ENCODE data around the gene ENOX2. TPM values are rescaled to one million over a fixed set of nuclear protein-coding genes. Genes with fewer than 3 reads are reported as not detected.
A peak's percentile ranks its signal among the peaks of the same experiment; 100 is the strongest.

The ENOX2 gene
- polyA plus RNA-seq, 3 donors: 18.3 to 19.4 (median 18.8) TPM

DNA sequence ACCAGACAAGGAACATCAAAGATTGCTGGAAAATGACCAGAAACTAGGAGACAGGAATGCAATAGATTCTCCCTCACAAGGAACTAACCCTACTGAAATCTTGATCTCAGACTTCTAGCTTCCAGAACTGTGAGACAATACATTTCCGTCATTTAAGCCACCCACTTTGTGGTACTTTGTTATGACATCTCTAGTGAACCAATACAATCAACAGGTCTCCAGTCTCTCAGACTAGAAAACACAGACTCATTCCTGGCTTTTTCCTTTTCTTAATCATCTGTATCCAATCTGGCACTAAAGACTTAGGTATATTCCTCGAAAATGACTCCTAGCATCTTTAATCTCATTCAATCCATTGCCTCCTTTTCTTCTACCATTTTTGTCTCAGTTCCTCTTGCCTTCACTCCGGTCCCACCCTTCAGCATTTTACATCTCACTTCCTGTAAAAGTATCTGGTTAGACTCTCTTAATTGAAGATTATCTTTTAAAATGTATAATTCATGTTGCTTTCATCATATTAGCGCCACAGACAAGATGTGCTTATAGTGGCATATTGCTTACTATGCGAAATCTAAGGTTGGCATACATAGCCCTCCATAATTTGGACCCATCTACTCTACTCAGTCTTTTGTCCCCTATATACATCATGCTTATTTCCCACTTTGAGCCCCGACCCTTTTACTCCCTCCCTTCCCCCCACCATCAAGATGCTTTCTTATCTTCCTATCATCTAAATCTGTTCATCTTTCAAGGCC is 250.0 kb downstream of the ENOX2 start:
- no peak for DNase-seq (ENCODE audit: low read depth in 3 of 3, low spot score in 2 of 3)

DNA sequence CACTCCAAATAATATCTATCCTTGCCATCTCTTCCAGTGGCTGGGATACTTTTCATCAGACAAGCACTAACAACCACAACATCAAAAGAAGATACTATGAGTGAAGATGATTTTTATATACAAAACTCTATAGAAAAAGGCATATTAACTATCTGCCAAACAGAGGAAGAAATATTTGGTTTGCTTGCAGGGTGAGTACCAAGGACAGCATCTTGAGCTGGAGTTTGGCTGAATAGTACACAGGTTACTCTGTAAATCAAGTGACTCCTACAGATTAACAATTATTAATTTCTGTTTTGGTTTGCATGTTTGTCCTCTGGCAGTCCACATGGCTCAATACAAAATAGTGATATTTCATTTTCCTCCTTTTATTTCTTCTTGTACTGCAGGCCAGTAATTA is 253.3 kb downstream of the ENOX2 start:
- DNase-seq (ENCODE audit: low read depth in 3 of 3, low spot score in 2 of 3): no peak

DNA sequence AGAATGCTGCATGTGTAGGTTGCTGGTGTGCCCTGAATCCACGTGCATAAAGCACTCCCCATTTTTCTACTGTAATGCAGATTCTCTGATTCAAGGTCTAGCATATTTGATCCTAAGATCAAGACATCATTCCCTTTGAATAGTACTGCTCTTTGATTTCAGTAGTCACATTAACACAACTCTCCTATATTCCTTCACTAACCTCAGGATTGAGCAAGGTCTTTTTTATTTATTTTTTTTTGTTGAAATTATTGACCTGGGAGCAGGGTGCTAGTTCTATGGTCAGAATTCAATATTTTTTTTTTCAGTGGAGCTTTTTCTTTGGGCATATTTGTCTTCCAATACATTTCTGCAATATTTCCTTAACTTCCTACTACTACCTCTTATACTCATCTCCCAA is 255.5 kb downstream of the ENOX2 start:
- no peak for DNase-seq (ENCODE audit: low read depth in 3 of 3, low spot score in 2 of 3)

DNA sequence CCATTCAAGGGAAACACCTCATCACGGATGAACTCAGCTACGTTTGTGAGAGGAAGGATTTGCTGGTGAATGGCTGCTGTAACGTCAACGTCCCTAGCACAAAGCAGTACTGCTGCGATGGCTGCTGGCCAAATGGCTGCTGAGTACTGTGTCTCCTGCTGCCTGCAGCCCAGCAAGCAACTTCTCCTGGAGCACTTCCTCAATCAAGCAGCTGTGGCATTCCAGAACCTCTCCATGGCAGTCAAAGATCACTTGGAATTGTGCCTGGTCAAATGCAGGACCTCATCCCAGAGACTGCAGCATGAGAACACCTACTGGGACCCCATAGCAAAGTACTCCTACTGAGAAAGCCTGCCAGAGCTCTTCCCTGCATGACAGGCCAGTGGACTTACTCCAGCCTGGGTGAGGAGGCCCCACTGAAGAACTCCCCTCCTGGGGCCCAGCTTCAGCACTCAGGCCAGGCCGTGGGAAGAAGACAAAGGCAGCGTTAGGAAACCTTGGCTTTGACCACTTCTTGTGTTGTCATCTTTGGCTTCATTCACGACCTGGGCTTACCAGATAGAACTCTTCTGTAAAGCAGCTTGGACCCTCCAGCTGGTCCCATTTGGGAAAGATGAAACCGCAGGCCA is 256.9 kb downstream of the ENOX2 start:
- no peak for DNase-seq (ENCODE audit: low read depth in 3 of 3, low spot score in 2 of 3)

DNA sequence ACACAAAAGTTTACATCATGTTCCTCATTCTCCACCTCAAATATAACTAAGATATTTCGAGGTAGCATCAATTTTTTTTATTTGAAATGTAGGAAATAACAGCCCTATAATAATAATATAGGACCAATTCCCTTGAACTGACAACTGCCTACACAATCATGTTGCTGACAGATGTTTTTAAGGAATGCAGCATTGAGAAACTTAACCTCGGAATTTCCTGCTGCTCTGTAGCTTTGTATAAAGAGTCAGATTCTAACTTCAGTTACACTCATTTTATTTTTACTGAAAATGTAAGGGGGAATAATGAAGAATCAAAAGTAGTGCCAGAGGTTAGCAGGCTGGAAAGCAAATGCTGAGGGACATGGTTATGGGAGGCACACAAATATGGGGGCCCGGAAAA is 265.4 kb downstream of the ENOX2 start:
- DNase-seq (ENCODE audit: low read depth in 3 of 3, low spot score in 2 of 3): no peak

DNA sequence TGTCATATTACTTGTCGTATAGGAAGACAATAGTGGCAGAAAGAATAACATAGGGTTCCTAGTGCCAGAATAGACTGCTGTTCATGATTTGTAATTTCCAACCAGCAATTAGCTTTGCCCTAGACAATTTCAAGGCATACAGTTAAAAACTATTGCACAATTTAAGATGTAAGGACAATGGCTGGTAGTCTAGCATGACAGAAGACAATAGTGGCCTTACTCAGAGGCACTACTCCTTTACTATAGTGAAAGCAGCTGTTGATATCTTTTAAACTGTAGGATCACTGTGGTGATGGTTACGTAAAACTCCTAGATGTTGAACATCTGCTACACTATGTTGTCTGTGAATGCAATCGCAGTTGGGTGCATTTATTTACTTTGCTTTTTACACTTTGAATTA is 266.7 kb downstream of the ENOX2 start:
- no peak for DNase-seq (ENCODE audit: low read depth in 3 of 3, low spot score in 2 of 3)

DNA sequence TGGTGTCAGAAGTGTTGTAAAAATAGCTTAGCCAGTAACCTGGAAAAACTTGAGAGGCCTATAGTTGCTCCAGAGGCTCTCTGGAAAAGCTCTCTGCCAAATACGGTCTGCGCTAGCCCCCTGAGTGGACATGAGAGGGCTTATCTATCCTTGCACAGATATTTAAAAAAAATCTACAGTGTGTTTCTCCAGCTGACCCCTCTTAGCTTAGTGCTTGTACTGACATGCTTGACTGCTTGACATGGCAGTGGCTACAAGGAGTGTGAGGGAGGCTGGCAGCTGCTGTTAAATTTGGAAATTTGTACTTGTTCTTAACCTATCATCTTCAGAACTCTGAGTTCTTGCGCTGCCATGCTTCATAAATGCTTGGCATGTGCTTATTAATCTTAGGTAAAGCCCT is 272.0 kb downstream of the ENOX2 start:
- DNase-seq (ENCODE audit: low read depth in 3 of 3, low spot score in 2 of 3): no peak

DNA sequence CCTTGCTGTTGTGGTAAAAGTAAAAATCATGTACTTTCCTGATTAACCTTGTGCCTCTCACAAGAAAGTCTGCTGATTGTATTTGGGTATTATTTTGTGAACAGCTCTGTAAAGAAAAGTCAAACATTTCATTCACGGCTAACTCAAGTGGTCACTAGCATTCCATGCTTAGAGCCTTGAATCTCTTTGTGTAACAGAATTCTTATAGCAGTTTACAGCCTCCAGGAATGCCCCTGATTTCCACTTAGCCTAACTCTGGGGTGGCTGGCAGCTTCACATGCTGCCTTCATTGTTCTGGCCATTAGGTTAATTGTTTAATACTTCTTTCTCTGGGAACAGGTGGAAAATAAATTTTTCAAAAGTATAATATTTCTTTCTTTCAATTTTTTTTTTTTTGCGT is 274.5 kb downstream of the ENOX2 start:
- DNase-seq (ENCODE audit: low read depth in 3 of 3, low spot score in 2 of 3): no peak

DNA sequence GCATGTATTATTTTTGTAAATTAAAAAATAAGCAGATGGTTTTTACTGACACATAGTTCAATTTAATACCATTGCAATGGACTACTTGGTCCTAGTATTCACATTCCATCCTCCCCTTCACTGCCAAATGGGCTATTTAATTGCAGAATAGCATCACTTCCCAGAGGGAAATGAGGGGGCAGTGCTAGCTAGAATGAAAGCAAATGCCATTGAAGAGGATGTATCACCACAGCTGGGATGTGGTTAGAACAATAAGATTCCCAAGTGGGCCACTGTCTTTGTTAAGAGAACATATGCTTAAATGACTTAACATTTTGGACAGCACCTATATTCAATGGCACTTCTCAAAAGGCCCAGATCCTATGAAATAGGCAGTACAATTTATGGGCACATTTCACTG is 276.5 kb downstream of the ENOX2 start:
- no peak for DNase-seq (ENCODE audit: low read depth in 3 of 3, low spot score in 2 of 3)

DNA sequence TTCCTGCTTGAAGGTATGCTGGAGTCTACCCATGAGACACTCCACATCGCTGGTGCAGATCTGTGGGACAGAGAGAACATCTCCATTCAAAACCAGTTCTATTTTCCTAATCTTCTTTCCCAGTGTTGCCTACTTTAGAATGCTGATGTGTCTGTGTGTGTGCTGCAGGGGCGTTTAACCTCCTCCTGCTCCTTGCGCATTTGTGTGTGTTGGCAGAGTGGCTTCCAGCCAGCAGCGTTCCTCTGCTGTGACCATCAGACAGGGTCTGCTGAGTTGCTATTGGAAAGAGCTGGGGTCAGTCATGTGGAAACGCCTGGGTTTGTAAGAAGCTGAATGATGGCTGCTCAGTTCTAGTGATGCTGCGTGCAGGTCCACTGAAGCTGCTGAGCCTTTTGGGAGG is 277.6 kb downstream of the ENOX2 start:
- no peak for DNase-seq (ENCODE audit: low read depth in 3 of 3, low spot score in 2 of 3)

DNA sequence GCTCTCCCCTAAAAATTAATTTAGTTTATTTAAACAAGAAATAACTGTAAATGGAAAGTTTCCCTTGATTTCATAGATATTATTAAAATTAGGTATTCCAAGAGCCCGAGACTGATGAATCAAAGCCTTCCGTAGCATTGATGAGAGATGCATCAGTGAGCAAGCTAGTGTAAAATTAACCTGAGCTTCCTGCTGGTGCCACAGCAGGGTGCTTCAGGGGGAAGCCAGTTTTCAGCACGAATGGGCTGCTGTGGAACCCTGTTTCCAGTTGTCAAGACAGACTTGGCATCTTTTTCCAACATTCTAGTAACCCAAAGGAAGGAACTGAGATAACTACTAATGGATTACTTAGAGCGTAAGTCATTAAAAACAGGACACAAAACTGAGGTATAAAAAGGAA is 279.5 kb downstream of the ENOX2 start:
- DNase-seq (ENCODE audit: low read depth in 3 of 3, low spot score in 2 of 3): no peak

DNA sequence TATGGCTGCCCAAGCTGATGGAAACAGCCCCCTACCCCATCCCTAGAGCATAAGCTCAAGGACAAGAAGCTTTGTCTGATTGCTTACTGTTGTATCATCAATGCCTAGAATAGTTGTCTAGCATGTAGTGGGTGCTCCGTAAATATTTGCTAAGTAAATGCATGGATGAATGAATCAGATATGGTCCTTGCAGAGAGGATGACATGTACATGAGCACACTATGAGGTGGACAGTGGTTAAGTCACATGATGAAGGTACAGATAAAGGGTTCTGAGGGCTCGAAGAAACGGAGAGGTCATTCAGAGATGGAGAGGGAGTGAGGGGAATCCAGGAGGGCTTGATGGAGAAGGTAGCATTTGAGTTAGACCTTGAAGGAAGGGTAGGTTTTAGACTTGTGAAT is 287.1 kb downstream of the ENOX2 start:
- DNase-seq (ENCODE audit: low read depth in 3 of 3, low spot score in 2 of 3): no peak

DNA sequence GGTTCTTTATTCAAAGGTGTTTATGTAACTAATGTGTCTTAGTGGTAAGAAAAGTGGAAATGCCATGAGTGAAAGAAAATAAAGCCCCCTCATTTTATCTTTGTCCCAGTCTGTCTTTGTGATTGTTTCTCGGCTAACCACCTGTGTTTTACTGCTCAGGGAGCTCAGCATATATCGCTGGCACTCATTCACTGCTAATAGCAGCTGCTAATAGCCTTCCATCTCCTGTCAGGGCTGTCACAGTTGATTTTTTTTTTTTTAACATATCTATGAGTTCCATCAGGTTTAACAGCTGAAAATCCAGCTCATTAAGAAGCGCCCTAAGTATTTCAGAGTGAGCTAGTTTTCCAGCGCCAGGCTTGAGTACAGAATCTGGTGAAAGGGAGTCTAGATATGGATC is 295.6 kb downstream of the ENOX2 start:
- no peak for DNase-seq (ENCODE audit: low read depth in 3 of 3, low spot score in 2 of 3)

DNA sequence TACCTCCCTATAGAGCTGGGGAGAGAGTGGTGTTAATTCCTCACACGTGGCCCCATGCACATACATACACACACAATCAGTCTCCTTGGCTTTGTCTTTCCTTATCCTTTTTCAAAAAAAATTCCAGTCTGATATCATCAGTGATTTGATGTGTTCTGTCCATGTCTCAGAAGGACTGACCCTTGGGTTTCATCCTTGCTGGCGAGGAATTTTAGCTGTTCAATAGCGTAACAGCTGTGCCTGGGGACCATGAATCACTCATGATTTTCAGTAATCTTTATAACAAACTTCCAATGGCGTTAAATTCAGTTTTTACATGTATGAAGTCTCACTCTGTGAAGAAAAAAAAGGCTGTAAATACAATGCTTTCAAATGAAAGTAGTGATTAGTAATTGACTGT is 296.6 kb downstream of the ENOX2 start:
- DNase-seq (ENCODE audit: low read depth in 3 of 3, low spot score in 2 of 3): no peak

DNA sequence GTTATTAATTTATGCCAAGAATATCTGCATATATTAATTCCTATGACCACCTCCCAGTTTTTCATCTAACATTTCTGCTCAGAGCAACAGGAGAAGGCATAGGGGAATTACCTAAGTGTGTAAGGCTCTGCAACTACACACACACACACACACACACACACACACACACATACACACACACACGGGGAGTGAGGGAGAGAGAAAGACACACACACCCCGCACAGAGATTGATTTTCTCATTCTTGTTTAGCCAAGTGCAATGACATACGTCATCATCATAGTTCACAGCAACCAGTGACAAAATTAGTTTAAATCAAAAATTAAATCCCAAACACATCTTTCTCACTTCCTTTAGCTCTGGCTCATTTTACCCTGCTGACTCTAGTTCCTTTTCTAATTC is 298.1 kb downstream of the ENOX2 start:
- no peak for DNase-seq (ENCODE audit: low read depth in 3 of 3, low spot score in 2 of 3)

DNA sequence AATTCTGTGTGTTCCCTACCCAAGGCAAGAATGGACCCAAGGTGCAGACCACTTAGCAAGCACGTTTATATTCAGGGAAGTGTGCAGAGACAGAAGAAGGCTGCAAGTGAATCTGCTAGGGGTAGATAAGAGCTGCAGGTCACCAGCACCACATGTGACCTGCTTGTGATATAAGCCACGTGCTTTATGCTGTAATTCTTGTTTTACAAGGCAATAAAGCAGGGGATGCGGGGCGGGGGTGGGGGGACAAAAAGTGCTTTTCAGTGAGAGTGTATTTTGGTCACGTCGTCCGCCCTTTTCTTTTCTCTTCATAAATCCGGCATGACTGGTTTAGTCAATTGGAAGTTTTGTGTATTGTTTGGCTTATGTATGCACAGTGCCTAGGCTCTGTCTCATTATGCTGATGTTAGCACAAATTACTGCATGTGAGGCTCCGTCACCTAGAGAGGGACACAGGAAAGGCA is 308.5 kb downstream of the ENOX2 start:
- no peak for DNase-seq (ENCODE audit: low read depth in 3 of 3, low spot score in 2 of 3)

DNA sequence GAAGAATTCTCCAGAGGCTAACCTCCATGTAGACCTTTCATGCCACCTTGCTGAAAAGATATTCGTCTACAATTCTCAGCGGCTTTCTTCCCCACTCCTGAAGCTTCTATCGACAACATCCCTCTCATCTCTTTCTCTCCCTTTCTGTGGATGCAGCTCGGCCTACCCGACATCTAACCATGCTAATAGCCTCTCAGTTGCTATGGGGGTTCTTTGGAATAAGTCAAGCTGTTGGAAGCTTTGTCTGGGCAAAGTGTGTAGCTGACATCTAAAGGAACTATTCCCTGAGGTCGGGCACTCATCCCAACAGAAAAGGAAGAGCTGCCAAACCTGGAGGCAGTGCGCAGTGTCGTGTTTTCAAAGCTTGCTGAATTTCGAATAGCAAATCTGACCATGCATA is 309.1 kb downstream of the ENOX2 start:
- DNase-seq (ENCODE audit: low read depth in 3 of 3, low spot score in 2 of 3): no peak

DNA sequence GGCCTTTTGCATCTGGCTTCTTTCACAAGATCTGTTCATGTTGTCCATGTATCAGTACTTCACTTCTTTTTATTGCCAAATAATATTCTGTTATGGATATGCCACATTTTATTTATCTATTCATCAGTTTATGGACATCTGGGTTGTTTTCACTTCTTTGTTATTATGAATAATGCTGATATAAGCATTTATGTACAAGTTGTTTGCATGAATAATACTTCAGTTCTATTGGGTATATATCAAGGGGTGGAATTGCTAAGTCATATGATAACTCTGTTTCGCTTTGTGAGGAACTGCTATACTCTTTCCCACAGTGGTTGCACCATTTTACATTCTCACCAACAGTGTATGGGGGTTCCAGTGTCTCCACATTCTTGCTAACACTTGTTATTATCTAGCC is 310.8 kb downstream of the ENOX2 start:
- no peak for DNase-seq (ENCODE audit: low read depth in 3 of 3, low spot score in 2 of 3)

DNA sequence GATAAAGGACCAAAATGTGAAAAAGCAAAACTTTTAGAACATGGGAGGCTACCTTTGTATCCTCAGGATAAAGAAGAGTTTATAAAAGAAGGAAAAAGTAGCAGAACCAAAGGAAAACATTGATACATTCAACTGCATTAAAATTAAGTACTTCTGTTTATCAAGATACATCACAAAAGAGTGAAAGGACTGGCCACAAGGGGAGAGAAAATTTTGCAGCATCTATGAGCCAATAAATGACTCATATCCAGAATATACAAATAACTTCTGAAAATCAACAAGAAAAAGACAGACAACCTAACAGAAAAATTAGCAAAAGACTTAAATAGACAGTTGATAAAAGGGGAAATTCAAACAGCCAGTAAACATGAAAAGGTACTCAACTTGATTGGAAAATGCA is 324.1 kb downstream of the ENOX2 start:
- DNase-seq (ENCODE audit: low read depth in 3 of 3, low spot score in 2 of 3): no peak

DNA sequence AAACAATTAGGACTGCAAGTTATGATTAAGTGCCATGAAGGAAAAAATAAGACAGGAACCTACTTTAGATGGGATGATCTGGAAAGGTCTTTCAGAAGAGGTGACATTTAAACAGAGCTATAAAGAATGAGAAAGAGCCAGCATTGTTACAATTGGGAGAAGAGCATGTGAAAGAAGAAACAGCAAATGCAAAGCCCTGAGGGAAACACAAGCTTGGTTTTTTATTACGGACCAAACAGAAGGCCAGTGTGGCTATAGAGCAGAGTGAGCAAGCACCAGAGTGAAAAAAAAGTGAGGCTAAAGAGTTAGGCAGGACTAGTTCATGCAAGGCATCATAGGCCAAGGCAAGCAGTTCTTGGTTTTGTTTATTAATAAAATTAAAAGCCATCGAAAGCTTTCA is 325.6 kb downstream of the ENOX2 start:
- no peak for DNase-seq (ENCODE audit: low read depth in 3 of 3, low spot score in 2 of 3)

DNA sequence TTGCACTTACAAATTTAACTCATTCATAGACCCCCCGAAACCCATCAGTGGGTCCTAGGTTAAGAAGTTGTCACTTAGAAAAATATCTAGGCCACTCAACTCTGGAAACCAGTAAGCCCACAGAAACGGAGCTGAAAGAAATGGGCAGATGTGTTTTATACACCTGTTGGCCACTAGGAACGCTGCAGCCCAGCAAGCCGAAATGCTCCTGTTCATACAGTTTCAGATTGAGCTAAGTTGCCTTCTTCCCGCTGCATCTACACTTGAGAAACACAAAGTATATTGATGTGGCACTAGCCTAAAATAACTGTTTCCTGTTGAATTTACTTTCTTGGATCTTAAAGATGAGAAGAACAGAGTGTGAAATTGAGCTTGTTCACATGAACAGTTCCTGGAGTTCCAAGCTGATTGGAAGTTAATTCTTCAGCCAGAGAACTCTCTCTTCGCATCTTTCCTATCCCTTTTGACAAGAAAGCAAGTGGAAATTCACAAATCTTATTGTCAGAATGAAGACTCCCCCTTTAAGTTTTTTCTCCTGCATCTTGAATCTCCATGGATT is 327.1 kb downstream of the ENOX2 start:
- peak in 1 of 3 donors; percentile 2 for DNase-seq (ENCODE audit: low read depth in 3 of 3, low spot score in 2 of 3)

All from right renal cortex interstitium (tissue), 3 donors.